Memory B cell (primary cell): ENCODE data around the gene GSX2.

Experiments used
- ATAC-seq: fragments of 150-1000 bp; cut with Tn5 transposase; 2 replicates; pipeline ENCODE4 v1.10.0; 2021; ENCODE audit warnings: low read depth, mild to moderate bottlenecking, moderate library complexity
- DNase-seq, 2 donors: peaks; one replicate each; pipeline ENCODE4 v3.0.0; 2022; ENCODE audit warnings: low spot score in 2 of 2
- H3K27ac Mint-ChIP-seq: one replicate; pipeline ENCODE4 v1.8.0; 2022; ENCODE audit warnings: mild to moderate bottlenecking, moderate library complexity, mixed read lengths
- H3K27me3 Mint-ChIP-seq: one replicate; pipeline ENCODE4 v1.8.0; 2022; ENCODE audit warnings: mixed read lengths
- H3K36me3 Mint-ChIP-seq: one replicate; pipeline ENCODE4 v1.8.0; 2022; ENCODE audit warnings: mild to moderate bottlenecking, mixed read lengths
- H3K4me1 Mint-ChIP-seq: one replicate; pipeline ENCODE4 v1.8.0; 2022; ENCODE audit warnings: mixed read lengths
- H3K4me3 Mint-ChIP-seq: one replicate; pipeline ENCODE4 v1.8.0; 2022; ENCODE audit warnings: mild to moderate bottlenecking, moderate library complexity, mixed read lengths
- H3K9me3 Mint-ChIP-seq: one replicate; pipeline ENCODE4 v1.8.0; 2022; ENCODE audit warnings: mixed read lengths

GSX2 gene

DNA sequence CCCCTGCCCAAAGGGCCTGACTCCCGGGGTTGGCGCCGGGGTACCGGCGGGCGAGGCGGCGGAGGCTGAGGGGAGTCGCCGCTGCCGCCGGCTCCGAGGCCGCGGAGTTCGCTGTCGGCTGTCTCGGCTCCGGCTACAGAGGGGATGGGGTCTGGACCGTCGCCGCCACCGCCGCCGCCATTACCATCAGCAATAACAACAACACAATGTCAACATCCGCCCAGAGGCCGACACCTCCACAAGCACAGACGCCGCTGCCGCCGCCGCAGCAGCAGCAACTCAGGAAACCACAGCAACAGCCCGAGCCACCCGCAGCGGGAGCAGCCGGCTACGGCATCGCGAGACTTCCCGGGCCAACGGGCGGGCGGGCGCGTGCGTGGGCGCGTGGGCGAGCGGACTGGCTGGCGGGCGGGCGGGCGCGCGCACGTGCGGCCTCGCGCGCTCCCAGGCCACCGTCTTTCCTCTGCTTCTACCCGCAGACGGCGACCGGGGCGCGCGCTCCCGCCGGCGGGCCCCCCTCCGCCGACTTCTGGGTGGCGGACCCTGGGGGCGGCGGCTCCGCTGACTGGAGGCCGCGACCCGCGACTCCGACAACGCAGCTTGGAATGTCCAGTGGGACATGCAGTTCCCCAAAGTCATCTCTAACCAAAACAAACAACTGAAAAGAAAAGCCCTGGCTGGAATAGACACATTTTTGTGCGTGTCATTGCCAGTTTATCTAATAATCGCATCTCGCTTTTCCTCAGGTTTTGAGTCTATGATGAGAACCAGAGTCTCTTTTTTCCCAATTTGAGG, 35.4 kb upstream of the GSX2 start, which contains the start of gene CHIC2:
Gene CHIC2 (minus strand): TSS at position 289 of the 795 bp plus-strand sequence. CDS start 305 bp downstream, outside the sequence.
- Mint-ChIP-seq H3K4me3 (peak within 1 kb of the TSS; percentile 90), H3K4me1 (peaks cover 34% of the 10 kb centered on the region)

GRCh38 chr4:54065282-54066087, 34.5 kb upstream of the GSX2 start:
- DNase-seq (no peak), ATAC-seq (no peak)
- Mint-ChIP-seq H3K4me1 (peaks cover 28% of the 10 kb centered on the region), H3K27me3 (peaks cover 3% of the 10 kb centered on the region), H3K4me3 (peak overlapping the region; percentile 90), H3K27ac (peak overlapping the region; percentile 94), H3K9me3 (peaks cover 3% of the 10 kb centered on the region), H3K36me3 (peaks cover 3% of the 10 kb centered on the region)

More for the DNA sequence above, 35.4 kb upstream of the GSX2 start, which contains the start of gene CHIC2:
- Mint-ChIP-seq H3K9me3 (no peaks in the 10 kb centered on the region), H3K36me3 (no peaks in the 10 kb centered on the region), H3K27me3 (no peaks in the 10 kb centered on the region), H3K27ac (peak within 1 kb of the TSS; percentile 94)
- ATAC-seq = peak; percentile 91
- peak; percentile 96 for DNase-seq

DNA sequence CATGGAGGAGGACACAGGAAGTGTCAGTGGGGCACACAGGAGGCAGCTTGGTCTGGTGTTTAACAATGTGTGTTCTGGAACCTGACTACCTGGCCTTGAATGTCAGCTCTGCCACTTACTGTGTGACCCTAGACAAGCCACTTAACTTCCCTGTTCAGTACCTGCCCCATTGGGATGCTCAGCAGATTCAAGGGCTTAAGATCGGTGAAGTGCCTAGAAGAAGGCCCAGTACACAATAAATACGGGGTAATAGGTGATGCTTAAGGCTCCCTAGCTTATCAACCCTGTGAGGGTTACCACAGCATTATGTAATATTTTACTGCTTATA, 33.9 kb upstream of the GSX2 start:
- Mint-ChIP-seq H3K27ac (peak overlapping the region; percentile 94), H3K4me3 (no peak overlapping the region), H3K36me3 (peaks cover 3% of the 10 kb centered on the region), H3K4me1 (peaks cover 28% of the 10 kb centered on the region), H3K27me3 (peaks cover 3% of the 10 kb centered on the region), H3K9me3 (peaks cover 3% of the 10 kb centered on the region)
- DNase-seq = no peak
- no peak for ATAC-seq

DNA sequence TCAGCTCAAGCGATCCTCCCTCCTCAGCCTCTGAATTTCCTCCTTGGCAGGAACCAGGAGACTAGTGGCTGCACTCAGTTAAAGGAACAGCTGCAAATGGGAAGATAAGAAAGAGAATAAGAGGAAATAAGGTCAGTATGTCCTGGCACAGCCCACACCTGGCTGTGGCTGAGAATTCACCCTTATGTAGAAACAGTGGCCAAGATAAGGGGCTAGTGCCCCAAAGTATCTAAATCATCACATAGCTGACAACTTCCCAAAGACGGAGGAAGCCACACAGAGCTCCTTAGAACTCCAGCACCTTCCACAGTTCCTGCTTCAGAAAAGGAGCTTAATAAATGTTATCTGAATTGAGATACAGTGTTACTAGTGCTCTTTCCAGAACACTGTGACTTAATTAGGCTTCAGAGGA, 33.2 kb upstream of the GSX2 start:
- Mint-ChIP-seq H3K9me3 (peaks cover 3% of the 10 kb centered on the region), H3K4me3 (no peak overlapping the region), H3K27me3 (peaks cover 3% of the 10 kb centered on the region), H3K27ac (no peak overlapping the region), H3K4me1 (peaks cover 22% of the 10 kb centered on the region), H3K36me3 (peaks cover 3% of the 10 kb centered on the region)
- DNase-seq = no peak
- no peak for ATAC-seq

DNA sequence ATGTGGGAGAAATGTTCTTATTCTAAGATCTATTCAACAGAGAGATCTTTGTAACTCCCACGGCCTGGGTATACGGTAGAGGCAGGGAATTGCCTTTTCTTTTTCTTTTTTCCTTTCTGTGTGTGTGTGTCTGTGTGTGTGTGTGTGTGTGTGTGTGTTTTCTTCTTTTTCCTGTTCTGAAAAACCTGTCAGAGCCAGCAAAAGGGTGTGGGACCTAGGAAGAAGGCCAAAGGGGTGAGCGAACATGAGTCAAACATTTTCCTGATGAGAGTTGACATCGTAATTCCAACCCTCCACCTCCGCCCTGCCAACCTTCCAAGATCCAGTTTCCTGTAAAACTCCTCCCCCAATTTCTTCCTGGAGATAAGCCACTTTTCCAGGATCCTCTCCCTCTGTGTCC, 32.8 kb upstream of the GSX2 start:
- no peak overlapping the region for H3K4me3 Mint-ChIP-seq
- no peak overlapping the region for H3K27ac Mint-ChIP-seq
- H3K27me3 Mint-ChIP-seq = peaks cover 3% of the 10 kb centered on the region
- H3K36me3 Mint-ChIP-seq = peaks cover 3% of the 10 kb centered on the region
- H3K4me1 Mint-ChIP-seq = peaks cover 18% of the 10 kb centered on the region
- DNase-seq (no peak), ATAC-seq (no peak)
- peaks cover 3% of the 10 kb centered on the region for H3K9me3 Mint-ChIP-seq

GRCh38 chr4:54073271-54073880, 26.6 kb upstream of the GSX2 start:
- no peak overlapping the region for H3K27ac Mint-ChIP-seq

DNA sequence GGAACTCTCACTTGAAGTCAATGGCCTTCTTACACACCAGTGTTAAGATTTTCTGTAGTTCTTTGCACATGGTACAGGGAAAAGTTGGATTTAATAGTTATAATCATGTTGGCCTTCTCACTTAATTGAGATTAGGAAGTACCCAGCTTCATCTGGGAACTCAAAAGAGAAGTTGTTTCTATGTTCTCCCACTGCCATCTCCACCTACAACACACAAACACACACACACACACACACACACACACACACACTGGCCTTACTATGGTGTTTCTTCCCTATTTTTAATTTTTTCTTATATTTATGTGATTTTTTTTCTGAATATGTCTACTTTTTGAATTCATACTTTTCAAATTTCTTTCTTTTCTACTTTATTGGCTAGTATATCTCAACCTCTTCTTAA, 25.6 kb upstream of the GSX2 start:
- Mint-ChIP-seq H3K27ac (no peak overlapping the region), H3K4me3 (no peak overlapping the region), H3K36me3 (peaks cover 4% of the 10 kb centered on the region), H3K4me1 (no peaks in the 10 kb centered on the region), H3K27me3 (peaks cover 11% of the 10 kb centered on the region), H3K9me3 (peaks cover 3% of the 10 kb centered on the region)
- ATAC-seq = no peak
- no peak for DNase-seq

More at GRCh38 chr4:54073271-54073880, 26.6 kb upstream of the GSX2 start:
- ATAC-seq (no peak), DNase-seq (no peak)
- Mint-ChIP-seq H3K36me3 (peaks cover 4% of the 10 kb centered on the region), H3K27me3 (peaks cover 10% of the 10 kb centered on the region), H3K4me3 (no peak overlapping the region), H3K9me3 (peaks cover 3% of the 10 kb centered on the region), H3K4me1 (no peaks in the 10 kb centered on the region)

GRCh38 chr4:54076673-54077072, 23.3 kb upstream of the GSX2 start:
- Mint-ChIP-seq H3K27ac (no peak overlapping the region), H3K4me1 (no peaks in the 10 kb centered on the region), H3K36me3 (peaks cover 1% of the 10 kb centered on the region), H3K27me3 (peaks cover 9% of the 10 kb centered on the region), H3K9me3 (no peaks in the 10 kb centered on the region), H3K4me3 (no peak overlapping the region)
- ATAC-seq (no peak), DNase-seq (no peak)

GRCh38 chr4:54077812-54078211, 22.2 kb upstream of the GSX2 start:
- Mint-ChIP-seq H3K36me3 (no peaks in the 10 kb centered on the region), H3K4me3 (no peak overlapping the region), H3K4me1 (no peaks in the 10 kb centered on the region), H3K27ac (no peak overlapping the region), H3K9me3 (no peaks in the 10 kb centered on the region), H3K27me3 (peaks cover 6% of the 10 kb centered on the region)
- no peak for ATAC-seq
- DNase-seq = no peak

GRCh38 chr4:54082168-54082567, 17.8 kb upstream of the GSX2 start:
- H3K4me1 Mint-ChIP-seq = no peaks in the 10 kb centered on the region
- no peak for DNase-seq
- ATAC-seq = no peak
- no peaks in the 10 kb centered on the region for H3K36me3 Mint-ChIP-seq
- no peak overlapping the region for H3K27ac Mint-ChIP-seq
- no peaks in the 10 kb centered on the region for H3K9me3 Mint-ChIP-seq
- H3K4me3 Mint-ChIP-seq = no peak overlapping the region
- peaks cover 10% of the 10 kb centered on the region for H3K27me3 Mint-ChIP-seq

DNA sequence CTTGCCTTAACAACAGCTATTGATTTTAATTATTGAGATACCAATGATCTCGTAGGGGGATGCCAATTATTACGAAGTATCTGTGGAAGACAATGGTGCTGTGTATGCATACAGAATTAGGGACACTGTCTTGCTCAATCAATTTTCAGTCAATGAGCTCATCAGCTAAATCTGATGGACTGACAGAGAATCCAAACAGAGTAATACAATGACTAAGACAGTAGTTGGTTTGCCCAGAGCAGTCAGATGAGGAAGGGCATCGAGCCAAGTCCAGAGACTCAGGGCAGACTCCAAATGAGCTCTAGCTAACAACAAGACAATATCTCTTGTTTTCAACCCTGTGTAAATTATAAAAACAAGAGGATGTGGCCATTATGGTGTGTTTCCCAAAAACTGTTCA, 14.7 kb upstream of the GSX2 start:
- Mint-ChIP-seq H3K4me1 (no peaks in the 10 kb centered on the region), H3K27ac (no peak overlapping the region), H3K36me3 (no peaks in the 10 kb centered on the region), H3K27me3 (peaks cover 9% of the 10 kb centered on the region), H3K9me3 (peaks cover 4% of the 10 kb centered on the region), H3K4me3 (no peak overlapping the region)
- ATAC-seq = no peak
- DNase-seq = no peak

- no peak for DNase-seq
- ATAC-seq = no peak
- H3K27ac Mint-ChIP-seq = no peak overlapping the region
- H3K4me1 Mint-ChIP-seq = peaks cover 20% of the 10 kb centered on the region
- no peaks in the 10 kb centered on the region for H3K36me3 Mint-ChIP-seq
- H3K4me3 Mint-ChIP-seq = no peak overlapping the region
- peaks cover 33% of the 10 kb centered on the region for H3K27me3 Mint-ChIP-seq
- H3K9me3 Mint-ChIP-seq = peaks cover 4% of the 10 kb centered on the region
Observed at GRCh38 chr4:54089875-54090274, 10.1 kb upstream of the GSX2 start.

- H3K27ac Mint-ChIP-seq = no peak overlapping the region
- H3K4me3 Mint-ChIP-seq = no peak overlapping the region
- peaks cover 4% of the 10 kb centered on the region for H3K9me3 Mint-ChIP-seq
- DNase-seq (no peak), ATAC-seq (no peak)
- no peaks in the 10 kb centered on the region for H3K36me3 Mint-ChIP-seq
- H3K4me1 Mint-ChIP-seq = peaks cover 20% of the 10 kb centered on the region
- H3K27me3 Mint-ChIP-seq = peaks cover 34% of the 10 kb centered on the region
Observed at GRCh38 chr4:54090404-54090803, 9.6 kb upstream of the GSX2 start.
